Loucy (cell line): ENCODE results near the gene INPP5J.

Experiments
- EZH2phosphoT487 ChIP-seq: fragments of 200-600 bp; IDR thresholded peaks from 2 replicates; pipeline ENCODE4 v1.6.1; 2018; ENCODE audit warnings: antibody characterized with exemption, mild to moderate bottlenecking, moderate library complexity, borderline replicate concordance
- TF ChIP-seq, protein P1 (sequence below): fragments of 200-600 bp; sonication (generic); conservative IDR thresholded peaks from 2 replicates; pipeline ENCODE4 v1.5.1; 2014; ENCODE audit warnings: mild to moderate bottlenecking, antibody characterized with exemption, low read length

DNA sequence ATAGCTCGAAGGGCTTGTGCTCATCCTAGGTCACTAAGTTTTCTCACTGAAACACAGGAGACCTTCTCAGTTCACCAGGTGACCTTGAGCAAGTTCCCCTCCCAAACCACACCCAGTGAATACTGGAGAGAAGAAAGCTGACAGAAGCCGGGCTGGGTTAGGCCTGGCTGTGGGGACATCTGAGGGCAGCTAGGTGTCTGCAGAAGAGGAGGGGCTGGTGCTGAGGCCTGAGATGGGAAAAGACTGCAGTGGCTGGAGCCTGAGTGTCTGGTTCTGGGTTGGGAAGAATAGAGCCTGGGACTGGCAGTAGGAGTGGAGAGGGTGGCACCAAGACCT, 602 bp upstream of the INPP5J start:
- TF ChIP-seq, protein P1, sequence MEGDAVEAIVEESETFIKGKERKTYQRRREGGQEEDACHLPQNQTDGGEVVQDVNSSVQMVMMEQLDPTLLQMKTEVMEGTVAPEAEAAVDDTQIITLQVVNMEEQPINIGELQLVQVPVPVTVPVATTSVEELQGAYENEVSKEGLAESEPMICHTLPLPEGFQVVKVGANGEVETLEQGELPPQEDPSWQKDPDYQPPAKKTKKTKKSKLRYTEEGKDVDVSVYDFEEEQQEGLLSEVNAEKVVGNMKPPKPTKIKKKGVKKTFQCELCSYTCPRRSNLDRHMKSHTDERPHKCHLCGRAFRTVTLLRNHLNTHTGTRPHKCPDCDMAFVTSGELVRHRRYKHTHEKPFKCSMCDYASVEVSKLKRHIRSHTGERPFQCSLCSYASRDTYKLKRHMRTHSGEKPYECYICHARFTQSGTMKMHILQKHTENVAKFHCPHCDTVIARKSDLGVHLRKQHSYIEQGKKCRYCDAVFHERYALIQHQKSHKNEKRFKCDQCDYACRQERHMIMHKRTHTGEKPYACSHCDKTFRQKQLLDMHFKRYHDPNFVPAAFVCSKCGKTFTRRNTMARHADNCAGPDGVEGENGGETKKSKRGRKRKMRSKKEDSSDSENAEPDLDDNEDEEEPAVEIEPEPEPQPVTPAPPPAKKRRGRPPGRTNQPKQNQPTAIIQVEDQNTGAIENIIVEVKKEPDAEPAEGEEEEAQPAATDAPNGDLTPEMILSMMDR = no peak
- no peak for TF ChIP-seq EZH2phosphoT487
